HG03521 (cell line): ENCODE results near the gene RAB31.

Experiments
- ATAC-seq: cut with Tn5 transposase; IDR thresholded peaks from one replicate; pipeline ENCODE4 v1.9.1; 2021; ENCODE audit warnings: mild to moderate bottlenecking, moderate library complexity; ENCODE audit not compliant: unreplicated experiment

RAB31 gene

GRCh38 chr18:9690418-9691188, 17.5 kb upstream of the RAB31 start:
- no peak for ATAC-seq

GRCh38 chr18:9691235-9691634, 16.9 kb upstream of the RAB31 start:
- ATAC-seq = no peak

- no peak for ATAC-seq
Observed at GRCh38 chr18:9694174-9694573, 13.9 kb upstream of the RAB31 start.

DNA sequence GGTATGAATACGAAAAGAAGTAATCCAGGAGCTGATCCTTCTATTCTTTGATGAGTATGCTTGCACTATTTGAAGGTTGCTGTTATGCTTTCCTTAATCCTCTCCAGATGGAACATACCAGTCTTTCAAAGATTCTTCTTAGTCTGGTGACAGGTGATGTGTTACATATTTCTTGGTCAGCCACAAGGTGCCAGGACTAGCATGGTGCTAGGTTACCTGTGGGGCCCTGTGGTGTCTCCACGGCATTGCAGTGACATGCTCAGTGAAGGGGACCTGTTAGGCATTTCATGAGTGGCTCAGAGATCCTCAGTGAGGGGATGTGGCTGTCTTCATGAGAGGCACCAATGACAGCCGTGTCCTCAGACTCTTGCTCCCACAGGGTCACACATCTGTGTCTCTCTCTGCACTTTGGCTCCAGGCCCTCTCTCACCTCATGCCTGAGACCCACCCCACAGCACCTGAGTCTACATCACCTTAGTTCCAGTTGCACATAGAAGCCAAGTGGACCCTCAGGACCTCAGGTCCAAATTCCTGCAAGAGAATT, 13.1 kb upstream of the RAB31 start:
- no peak for ATAC-seq

DNA sequence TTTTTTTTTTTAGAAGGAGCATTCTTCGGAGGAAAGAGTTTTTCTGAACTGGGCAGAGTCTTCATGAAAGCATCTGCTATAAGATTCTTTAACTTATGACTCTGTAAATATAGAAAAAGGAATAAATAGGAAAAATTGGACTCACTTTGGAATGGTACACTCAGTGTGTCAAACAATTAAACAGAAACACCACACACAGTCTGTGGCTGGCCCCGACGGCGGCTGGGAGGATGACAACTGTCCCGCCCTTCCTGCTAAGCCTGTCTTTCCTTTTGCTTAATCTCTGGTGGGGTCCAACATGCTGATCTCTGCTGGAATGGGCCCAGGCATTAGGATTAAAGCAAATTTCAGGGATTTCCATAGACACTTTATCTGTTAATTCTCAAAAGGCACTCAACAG, 12.5 kb upstream of the RAB31 start:
- no peak for ATAC-seq

- no peak for ATAC-seq
Observed at GRCh38 chr18:9696112-9696511, 12.0 kb upstream of the RAB31 start.

GRCh38 chr18:9696701-9697100, 11.4 kb upstream of the RAB31 start:
- no peak for ATAC-seq

DNA sequence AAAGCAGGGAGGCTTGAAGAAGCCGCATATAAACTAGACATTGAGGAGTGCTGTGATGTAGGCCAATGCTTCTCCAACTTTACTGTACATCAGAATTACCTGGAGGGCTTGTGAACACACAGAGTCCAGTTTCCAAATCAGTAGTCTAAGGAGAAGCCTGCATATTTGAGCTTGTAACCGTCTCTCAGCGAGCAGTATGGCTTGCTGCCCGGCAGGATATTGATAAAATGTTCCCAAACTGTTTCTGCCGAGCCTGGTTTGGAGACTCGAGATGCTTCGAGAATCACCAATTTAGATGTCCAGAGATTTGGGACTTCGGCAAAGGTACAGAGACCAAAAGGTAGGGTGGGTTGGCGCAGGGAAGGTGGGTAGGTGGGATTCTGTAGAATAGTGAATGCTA, 11.0 kb upstream of the RAB31 start:
- no peak for ATAC-seq

GRCh38 chr18:9698497-9698896, 9.6 kb upstream of the RAB31 start:
- no peak for ATAC-seq

DNA sequence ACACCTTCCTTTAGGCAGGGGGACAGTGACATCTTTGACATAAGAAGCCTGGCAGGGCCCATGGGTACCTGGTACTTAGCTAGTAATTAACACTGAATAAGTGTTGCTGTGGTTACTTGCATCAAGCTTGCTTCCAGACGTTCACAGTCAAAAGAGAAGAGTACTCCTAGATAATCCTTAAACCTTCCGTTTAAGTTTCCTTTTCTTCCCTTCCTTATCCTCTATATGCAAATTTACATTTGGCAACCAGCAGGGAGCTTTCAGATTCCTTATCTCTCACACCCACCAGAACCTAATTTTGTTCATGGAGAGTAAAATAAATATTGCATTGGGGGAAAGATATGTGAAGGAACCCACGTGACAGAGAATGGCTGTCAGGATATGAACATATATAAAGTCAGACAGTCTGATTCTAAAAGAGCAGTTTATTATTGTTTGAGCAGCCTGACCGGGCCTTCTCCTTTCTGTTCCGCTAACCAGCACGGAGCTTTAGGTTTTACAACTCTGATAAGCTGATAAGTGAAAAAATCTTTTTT, 7.8 kb upstream of the RAB31 start:
- no peak for ATAC-seq

DNA sequence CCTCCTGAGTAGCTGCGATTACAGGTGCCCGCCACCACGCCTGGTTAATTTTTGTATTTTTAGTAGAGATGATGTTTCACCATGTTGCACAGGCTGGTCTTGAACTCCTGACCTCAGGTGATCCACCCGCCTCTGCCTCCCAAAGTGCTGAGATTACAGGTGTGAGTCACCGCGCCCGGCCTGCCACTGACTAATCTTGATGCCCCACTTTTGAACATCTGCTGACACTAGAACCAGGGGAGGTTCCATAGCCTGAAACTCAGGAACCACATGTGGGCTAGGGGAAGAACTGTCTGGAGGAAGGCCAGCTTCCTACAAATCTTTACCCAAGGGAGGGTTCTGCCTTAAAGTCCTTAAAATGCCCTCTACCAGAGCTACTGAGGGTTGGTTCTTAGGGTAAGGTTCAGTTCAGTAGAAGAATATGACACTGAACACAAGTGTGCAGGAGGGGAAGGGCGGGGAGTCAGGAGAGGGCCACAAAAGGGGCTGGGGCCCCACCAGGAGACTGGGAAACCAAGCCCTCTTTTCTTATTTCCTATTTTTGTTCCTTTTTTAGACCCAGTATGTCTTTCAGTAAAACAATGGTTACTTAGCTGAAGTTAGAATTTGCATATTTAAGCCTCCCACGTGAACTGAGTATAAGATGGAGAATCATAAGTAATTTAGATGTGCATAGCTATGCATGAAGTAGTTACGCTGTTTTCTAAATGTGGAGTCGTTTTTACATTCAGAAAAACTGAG, 6.3 kb upstream of the RAB31 start:
- ATAC-seq = no peak

DNA sequence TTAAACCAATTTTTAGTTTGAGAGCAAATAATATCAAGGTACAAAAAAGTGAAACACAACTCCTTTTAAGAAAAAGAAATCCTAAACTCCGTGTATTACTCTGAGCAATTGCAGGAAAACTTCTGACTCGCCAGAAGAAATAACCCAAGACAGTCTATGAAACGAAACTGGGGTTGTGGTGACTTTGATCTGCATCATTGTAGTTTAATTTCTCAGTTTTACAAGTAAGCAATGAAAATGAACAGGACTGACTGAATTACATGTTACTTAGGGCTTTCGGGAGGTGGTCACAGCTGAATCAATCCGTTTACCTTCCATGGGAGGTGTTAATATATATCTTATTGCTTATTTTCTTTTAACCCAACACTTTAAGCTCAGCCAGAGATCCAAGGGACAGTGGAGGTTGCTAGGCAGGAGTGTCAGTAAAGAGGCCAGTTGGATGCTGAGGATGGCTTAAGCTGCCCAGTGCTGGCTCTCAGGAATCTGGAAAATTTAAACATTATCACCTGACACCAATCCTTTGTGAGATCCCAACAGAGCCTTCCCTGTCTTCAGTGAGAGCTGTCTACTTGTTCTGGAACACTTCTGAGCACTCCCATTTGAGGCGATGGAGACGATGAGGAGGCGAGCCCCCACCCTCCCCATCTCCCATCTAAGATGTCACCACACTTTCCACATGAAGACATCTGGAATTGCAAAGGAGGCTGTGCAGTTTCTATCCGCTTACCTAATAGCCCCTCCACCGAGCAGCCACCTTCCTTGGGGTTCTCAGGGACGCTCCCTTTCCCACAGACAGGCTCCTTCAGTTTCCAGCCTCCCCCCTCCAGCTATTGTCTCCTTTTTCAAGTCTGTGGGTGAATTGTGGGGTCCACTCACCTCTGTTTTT, 3.6 kb upstream of the RAB31 start:
- no peak for ATAC-seq

GRCh38 chr18:9705183-9705829, 2.8 kb upstream of the RAB31 start:
- ATAC-seq = no peak

DNA sequence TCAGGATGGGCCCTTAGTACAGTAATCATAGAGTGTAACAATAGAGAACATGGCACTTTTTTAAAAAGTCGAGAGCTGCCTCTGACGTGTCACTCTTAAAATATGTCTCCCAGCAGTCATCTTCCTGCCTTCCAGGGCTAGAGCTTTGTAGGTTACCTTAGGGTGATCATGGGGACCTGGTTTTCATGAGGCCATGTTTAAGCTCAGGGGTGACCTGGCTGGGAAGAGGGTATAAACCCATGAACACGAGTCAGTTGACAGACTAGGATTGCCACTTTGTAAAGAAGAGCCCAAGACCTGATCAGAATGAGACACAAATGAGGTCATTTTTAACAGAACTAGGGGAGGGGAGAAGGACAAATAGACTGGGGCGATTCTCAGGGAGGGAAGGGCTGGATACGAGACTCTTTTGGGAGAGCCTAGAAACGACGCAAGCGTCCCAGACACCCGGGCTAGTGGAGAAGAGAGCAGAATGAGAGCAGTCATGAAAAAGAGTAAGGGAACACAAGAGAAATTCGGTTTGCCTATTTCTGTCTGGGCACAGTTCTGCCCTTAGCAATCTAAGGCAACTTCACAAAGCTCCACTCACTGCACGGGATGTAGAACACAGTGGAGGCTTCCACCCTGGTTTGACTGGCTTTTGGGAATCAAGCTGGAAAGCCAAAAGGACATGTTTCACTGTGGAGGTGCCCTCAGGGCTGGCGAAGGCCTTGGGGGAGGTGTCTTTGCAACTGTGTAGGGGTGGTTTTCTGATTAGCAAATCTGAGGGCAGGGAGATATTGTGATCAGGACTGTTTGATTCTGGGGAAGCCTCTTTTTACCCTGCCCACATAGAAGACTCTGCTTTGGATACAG, 1.8 kb upstream of the RAB31 start:
- ATAC-seq = no peak

GRCh38 chr18:9707381-9708056, 582 bp upstream of the RAB31 start:
- no peak for ATAC-seq

DNA sequence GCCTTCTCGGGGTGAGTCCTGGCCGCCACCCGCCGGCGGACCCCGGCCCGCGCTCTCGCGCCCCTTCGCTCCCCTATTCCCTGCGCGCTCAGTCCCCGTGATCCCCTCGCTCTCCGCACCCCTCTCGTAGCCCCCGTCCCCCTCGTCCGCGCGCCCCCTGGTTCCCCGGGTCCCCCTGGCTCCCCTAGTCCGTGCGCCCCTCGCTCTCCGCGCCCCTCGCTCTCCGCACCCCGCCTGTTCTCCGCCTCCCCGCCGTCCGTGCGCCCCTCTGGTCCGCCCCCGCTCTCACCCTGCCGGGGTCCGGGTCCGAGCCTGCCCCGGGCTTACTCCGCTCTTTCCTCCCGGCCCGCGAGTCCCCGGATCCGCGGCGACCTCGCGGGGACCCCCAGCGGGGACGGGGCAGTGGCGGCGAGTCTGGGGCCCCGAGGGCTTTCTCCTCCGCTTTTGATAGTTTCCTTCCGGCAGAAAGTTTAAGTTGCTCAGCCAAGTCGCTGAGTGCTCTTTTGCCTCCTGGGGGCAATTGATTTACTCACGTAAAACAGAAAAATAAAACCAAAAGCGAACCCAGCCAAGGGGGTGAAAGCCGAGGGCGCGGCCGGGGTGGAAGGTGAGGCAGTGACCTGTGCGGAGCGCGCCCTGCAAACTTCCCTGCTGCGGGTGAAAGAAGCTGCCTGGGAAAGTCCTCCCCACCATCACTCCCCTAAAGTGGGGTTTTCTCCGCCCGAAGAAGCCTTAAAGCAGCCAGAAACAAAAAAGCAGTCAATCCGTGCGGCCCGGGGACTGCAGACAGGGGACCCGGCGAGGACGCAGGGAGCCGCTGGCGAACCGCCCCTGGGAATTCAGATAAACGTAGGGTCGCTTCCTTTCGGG, 568 bp downstream of the RAB31 start:
- no peak for ATAC-seq

- ATAC-seq = no peak
Observed at GRCh38 chr18:9709304-9709877, 1.3 kb downstream of the RAB31 start.

GRCh38 chr18:9710037-9710436, 1.9 kb downstream of the RAB31 start:
- no peak for ATAC-seq
